HG03460 (cell line): Measurements from ENCODE around the gene MFSD12.

Experiments
- ATAC-seq: cut with Tn5 transposase; IDR thresholded peaks from one replicate; pipeline ENCODE4 v1.9.1; 2021; ENCODE audit not compliant: unreplicated experiment

MFSD12 gene

DNA sequence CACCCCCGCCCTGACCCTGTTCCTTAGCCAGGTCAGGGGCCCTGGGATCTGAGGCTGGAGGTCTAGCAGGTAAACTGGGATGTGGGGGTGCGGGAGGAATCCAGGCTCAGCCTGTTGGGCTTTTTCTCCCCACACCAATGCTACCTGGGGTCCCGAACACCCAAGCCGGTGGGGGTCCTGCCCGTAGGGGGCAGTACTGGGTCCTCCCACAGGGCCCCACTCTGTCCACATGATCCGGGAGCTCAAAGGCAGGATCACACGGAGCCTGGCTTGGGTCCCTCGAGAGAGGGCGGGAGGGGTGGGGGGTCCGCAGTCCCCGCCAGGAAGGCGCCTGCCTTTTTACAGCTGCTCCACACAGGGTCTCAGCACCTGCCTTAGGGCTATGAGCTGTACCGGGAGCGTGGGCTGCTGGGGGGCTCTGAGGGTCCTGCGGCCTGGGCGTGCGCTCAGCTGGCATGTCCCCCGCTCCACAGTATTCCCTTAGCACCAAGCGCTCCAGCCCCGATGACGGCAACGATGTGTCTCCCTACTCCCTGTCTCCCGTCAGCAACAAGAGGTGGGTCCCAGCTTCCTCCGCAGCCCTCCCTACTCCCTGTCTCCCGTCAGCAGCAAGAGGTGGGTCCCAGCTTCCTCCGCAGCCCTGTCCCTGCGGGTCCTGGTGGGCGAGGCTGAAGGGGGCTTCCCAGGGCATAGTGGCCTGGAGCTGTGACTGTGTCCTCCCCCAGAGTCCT lies 30.7 kb downstream of the MFSD12 start:
- no peak for ATAC-seq

DNA sequence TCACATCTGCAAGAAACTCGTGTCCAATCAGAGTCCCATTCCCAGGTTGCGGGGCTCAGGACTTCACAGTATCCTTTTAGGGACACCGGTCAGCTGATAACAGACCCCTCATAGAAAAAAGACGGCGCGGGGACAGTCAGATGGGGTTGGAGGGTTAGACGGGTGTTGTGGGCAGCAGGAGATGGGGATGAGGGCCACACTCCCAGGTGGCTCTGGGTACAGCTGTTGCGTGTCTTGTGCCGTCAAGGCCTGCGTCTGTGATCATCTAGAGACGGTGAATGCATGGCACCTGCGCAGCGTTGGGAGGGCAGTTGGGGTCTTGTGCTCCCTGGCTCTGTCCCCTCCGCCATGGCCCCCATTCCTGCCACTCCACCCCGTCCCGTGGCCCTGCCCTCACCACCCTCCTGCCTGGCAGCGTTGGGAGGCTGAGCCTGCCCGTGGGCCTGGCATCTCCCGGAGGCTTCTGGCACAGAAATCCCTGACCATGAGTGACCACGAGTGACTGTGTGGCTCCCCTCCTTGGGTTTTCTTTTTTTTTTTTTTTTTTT lies 32.4 kb downstream of the MFSD12 start:
- no peak for ATAC-seq

DNA sequence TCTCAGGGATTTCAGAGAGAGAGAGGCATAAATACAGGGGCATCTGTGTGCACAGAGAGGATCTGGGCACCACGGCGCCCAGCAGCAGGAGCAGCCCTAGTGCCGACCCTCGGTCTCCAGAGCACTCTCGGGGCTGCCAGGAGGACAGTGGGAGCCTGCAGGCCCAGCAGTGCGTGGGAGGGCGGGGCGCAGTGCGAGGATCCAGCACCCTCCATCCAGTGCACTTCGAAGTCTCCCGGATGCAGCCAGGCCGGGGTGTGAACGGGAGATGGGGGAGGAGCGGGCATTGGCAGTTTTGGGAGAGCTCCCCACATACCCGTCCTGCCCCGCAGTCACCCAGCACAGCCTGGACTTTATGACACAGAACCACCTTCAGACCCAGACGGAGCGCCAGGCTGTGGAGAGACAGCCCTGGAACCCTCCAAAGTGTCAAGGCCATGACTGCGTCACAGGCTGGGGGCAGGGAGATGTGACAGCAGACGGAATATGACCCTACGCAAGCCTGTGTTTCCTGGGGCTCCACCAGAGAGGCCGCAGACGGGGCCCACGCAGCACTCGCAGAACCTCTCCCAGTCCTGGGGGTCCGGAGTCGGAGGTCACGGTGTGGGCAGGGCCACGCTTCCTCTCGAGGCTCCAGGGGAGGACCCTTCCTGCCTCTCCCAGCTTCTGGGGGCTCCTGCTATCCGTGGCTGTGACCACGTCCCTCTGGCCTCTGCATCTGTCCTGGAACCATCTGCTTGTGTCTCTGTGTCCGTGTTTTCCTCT lies 33.1 kb downstream of the MFSD12 start:
- ATAC-seq, result no peak

DNA sequence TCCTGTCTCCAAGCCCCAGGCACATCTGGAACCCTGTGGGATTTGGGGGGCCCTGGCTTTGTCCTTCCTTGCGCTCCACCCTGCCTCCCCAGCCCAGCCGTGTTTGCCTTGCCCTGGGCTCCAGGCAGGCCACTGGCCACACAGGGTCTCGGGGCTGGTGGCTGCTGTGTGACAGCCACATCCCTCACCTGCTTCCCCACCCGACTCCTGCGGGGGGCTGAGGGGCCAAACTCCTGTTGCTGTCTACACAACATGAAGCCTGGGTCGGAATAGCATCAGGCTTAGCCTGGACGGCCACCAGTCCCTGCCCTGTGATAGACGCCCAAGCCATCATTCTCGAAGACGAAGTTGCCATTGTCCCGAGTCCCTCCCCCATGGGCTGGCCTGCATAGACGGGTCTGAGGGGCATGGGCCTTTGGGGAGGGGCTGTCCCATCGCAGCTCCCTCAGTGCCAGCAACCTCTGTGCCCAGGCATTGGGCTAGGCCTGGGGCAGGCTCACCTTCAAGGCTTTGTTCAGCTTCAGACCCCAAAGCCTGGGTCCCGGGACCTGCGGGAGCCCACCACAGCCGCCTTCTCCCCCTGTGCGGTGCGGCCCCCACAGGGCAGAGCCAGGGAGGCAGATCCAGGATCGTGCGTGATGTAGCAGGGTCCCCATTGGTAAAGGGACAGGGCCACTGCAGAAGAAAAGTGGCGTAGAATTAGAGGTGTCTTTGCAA lies 33.9 kb downstream of the MFSD12 start:
- no peak for ATAC-seq

DNA sequence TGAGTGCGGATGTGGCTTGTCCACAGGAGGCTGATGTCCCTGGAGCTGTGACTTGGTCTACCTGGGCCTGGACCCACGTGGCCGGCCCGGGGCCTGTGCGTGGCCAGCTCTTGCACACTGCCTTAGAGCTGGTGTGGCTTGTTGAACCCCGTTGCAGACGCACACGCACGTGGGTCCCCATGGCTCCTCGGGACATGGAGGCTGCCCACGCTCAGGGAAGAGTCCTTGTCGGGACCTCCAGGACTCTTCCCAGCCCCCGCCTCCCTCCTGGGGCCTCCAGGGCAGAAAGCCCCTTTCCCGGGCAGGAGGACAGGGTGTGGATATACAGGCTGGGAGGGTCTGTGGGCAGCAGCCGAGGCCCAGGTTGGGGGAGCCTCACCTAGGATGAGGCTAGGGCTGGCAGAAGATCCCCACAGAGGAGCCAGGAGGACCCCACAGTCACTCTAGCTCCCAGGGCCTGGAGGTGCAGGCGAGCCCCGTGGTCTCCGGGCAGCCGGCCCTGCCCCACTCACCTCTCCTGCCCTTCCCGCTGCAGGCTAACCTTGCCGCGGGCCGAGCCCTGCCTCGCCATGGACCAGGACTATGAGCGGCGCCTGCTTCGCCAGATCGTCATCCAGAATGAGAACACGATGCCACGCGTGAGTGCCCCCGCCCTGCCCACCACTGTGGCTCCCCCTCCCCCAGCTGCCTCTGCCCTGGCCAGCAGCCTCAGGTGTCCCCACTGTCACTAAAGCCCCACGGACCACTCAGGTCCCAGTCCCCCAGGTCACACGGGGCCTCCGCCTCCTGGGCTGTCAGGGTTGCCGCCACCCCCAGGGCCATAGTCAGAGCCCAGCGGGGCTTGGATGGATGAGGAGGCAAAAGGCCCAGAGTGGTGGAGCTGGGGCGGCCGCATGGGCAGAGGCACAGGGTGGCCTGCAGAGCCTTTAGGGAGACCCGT lies 34.7 kb downstream of the MFSD12 start:
- ATAC-seq, result no peak

DNA sequence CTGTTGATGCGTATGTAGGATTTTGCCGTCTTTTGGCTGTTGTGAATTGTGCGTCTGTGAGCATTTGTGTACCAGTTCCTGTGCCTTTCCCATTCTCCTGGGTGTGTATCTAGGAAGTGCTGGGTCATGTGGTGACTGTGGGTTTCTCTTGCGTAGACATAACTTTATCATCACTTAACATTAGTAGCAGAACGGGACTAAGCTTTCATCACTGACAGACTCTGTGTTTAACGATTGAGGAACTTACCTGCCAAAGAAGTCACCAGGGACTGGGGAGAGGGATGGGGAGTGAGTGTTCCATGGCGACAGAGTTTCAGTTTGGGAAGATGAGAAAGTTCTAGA lies 36.3 kb downstream of the MFSD12 start:
- no peak for ATAC-seq

DNA sequence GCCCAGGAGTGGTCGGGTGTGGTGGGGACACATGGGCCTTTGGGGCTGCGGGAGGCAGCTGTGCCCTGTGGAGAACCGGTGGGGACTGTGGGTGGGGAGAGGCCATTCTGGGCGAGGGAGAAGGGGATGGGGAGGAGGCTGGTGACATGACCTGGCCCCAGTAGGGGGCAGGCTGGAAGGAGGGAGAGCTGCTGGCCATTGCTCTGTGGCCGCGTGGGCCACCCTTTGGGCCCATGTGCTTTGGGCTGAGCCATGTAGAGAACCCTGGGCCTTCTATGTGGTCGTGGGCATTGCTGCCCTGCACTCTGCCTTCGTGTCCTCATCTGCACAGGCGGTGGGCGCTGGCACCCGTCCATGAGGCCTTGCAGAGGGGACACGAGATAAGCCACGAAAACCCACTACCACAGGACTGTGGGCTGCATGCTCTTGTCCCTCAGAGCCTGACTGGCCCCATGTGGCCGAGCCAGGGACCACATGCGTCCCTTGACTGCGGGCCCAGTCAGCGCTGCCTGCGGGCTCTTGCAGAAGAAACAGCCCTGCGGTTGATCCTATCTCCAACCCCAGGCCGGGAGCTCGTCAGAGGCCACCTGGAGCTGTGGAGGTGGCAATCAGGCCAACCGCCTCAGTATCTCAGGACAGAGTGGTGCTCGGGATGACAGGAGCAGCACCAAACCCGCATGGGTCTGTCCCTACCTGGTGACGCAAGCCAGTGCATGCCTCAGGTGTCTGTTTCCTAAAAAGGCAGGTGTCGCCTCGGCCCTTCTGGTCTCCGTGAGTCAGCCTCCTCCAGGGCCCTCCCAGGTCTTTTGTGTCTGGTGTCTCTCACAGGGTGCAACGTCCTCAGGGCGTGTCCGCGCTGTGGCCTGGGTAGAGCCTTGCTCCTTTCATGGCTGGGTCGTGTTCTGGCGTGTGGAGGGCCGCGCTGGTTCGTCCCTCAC lies 37.0 kb downstream of the MFSD12 start:
- ATAC-seq, result no peak

DNA sequence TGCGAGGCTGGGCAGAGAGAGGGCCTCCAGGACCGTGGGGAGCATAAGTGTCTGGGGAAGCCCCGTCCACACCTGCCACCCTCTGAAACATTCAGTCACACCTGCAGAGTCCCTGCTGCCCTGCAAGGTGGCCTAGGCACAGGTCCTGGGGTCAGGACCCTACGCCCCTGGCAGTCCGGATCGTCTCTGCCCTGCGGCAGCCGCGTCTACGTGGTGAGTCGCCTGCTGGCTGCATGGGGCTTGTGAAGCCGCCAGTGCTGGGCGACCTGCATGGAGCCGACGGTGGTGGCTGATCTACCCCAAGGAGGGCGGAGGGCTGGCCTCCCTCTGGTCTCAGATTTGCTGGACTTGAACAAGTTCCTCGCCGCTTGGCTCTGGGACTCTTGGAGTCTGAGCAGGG lies 38.3 kb downstream of the MFSD12 start:
- no peak for ATAC-seq

DNA sequence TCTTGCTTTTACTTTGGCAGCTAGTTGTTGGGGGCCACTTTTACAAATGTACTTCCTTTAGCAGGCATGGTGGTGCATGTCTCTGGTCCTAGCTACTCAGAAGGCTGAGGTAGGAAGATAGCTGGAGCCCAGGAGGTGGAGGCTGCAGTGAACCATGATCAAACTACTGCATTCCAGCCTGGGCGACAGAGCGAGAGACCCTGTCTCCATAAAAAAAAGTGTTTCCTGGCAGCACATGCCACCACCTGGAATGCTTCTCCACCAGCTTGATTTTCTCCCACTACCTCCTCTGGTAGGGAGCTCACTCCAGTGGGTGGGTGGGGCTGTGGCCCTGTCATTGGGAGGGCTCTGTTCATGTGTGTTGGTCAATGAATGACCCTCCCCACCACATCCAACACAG lies 38.7 kb downstream of the MFSD12 start:
- ATAC-seq, result no peak

DNA sequence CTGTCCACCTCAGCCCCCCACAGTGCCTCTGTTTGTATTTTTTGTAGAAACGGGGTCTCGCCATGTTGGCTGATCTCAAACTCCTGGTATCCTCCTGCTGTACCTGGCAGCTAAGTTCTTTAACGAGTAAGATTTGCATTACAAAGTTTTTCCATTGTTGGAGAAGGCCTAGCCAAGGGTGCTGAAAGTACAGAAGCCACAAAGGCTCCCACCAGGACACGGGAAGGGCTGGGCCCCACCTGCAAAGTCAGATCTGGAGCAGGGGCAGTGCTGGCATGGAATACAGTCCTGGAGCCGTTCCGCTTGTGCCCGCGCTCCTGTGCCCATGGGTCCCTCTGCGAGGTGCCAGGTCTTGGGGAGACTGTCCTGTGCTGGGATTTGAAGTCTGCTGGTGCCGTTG lies 39.1 kb downstream of the MFSD12 start:
- no peak for ATAC-seq

DNA sequence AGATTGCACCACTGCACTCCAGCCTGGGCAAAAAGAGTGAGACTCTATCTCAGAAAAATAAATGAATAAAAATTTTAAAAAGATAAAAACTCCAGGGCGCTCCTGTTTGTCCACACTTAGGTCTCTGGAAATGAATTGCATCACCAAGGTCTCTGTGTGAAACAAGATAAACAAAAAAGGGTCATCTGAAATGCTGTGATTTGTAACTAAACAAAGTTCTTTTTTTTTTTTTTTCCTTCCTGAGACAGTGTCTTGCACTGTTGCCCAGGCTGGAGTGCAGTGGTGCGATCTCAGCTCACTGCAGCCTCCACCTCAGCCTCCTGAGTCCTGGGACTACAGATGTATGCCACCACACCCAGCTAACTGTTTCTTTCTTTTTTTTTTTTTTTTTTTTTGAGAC lies 39.7 kb downstream of the MFSD12 start:
- no peak for ATAC-seq

DNA sequence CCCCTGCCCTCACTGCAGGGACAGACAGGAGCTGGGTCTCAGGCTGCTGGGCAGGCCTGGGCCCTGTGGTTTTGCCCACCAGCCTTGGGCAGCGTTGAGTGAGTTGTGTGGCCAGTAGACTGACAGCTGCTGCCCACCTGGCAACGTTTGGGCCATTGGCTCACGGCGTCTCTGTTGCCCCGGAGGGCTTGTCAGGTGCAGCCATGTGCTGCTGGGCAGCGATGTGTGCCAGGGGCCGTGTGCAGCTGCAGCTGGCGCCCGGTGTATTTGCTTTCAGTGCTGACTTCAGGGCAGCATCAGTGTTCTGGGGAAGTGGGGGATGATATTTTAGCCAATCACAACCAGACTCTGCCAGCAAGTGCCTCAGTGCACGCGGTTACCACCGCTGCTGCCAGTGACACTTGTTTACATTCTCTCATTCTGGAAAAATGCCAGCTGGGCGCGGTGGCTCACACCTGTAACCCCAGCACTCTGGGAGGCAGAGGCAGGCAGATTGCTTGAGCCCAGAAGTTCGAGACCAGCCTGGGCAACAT lies 40.6 kb downstream of the MFSD12 start:
- ATAC-seq, result no peak

DNA sequence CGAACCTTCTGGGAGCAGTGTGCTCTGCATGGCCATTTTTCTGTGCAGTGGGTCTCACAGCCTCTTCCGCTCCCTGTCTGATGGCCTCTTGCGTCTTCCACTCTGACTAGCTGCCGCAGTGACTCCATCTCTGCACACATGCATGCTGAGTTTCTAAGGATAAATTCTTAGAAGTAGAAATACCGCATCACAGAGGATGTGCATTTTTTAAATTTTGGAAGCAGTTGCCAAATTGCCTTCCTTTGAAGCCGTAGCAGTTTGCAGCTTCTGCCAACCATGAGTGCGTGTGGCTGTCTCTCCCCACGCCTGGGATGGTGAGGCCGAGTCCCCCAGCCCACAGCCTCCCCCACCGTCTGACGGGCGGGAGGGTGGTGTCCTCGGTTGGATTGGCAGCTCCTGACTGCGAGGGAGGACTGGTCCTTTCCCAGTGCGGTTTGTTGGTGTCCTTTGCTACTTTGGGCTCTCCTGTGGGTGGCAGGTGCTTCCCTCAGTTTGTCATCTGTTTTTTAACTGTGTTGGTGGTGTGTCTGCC lies 41.4 kb downstream of the MFSD12 start:
- no peak for ATAC-seq

DNA sequence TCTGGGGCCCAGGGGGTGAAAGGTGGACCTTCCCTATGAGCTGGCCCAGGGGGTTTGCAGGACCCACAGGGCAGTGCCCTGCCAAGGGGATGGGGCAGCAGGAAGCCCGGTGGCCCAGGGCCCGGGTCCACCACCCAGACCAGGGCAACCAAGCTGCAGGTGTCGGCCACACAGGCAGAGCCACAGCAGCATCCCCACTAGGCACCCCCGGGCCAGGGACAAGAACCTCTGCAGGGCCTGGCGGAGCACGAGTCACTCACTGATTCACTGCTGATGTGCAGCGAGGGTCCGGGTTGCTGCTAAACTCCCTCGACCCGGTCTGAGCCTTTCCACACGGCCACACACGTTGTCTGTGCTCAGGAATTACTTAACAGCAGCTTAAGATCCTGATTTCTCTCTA lies 42.5 kb downstream of the MFSD12 start:
- ATAC-seq, result no peak

DNA sequence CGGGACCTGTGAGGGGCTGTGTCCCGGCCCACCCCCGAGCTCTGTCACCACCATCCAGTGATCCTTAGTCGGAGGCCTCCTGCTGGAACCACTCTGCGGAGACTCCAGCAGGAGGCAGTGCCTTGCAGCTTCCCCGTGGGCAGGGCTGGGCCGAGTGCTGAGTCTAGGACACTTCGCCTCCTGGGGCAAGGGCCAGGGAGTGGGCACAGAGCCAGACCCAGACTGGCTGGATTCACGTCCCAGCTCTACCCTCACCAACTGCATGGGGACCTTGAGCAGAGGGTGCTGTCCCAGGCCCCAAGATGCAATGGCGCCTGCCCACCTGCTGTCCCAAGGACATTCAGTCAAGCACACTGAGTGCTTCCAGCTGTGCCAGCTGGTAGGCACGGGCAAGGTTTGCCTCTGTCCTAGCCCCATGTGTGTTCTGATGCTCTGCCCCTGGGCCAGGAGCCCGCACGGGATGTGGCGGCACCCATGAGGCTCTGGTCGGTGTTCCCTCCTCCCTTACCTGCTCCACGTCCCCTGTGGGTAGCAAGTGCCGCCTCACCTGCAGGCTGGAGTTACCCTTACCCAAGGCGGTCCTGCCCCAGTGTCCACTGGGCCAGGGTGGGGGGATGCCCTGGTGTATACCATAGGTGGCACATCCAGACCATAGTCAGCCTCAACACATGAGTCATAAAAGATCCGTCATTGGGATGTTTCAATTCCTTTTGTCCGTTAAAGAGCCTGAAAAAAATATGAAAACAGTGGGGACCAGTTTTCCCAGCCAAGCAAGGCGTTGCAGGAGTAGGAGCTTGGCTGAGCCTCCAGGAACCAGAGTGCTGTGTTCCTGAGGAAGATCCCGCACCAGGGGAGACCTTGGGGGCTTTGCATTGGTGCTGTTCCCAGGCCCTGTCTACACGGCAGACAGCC lies 43.9 kb downstream of the MFSD12 start:
- no peak for ATAC-seq

DNA sequence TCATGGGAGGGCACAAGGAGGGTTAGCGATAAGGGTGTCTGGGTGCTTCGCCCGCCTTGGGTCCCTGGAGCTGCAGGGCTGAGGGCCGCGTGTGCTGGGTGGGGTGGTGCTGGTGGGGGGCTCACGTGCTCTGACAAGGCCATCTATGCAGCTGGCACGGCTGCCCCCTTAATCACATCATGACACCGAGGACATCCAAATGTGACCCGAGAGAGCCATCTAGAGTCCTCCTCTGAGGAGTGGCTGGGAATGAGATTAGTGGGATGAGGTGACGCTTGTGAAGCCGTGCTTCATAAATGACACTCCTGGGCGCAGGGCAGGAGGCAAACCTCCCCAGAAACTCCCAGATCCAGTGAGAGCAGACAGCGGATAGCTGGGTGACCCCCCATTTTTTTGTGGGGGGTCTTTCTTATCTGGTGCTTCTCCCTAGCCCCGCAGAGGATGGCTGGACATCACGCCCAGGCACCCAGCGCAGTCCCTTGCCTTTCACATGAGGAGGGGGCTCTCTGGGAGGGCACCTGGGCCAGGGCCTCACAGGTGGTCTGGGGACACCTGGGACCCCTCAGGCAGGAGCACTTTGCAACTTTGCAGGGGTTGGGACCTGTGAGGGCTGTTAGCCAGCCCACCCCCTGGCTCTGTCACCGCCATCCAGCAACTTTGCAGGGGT lies 44.7 kb downstream of the MFSD12 start:
- no peak for ATAC-seq

DNA sequence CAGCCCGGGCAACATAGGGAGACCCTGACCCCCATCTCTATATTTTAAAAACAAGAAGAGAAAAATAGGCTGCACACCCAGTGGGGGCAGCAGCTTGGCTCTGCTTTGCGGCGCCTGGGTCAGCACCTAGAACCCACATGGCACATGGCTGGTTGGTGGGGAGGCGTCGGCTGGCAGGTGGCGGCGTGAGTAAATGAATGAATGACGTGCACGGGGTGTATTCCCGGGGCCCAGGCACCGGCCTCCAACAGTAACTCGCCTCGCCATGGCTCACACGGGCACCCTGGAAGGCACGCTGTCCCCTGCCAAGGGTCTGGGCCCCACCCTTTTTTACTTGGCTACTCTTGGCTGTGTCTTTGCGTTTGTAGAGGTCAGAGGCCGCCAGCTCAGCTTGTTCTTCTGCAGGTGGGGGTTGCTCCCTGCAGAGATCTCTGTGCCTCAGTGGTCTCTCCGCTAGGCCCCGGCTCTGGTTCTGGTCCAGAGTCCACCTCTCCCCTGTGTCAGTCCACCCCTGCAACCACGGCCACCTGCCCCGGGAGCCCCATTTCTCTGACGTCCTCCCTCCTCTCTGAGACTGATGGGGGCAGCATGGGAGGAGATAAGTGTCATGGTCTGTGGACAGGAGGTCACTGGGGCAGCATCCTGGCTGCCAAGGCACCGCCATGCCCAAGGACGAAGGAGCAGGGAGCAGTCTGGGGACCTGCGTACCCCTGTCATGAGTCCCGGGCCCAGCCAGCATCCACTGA lies 45.7 kb downstream of the MFSD12 start:
- no peak for ATAC-seq
